ENCODE measurements around the gene FOXL2. TPM values are rescaled to one million over a fixed set of nuclear protein-coding genes. Genes with fewer than 3 reads are reported as not detected.

FOXL2 gene
- under 0.01 TPM in 1 of 2 replicates, not detected in the other for total RNA-seq

GRCh38 chr3:138946663-138947494, at the start of gene FOXL2, which contains the start of gene FOXL2NB:
FOXL2 (minus strand) TSS chr3:138947137; CDS start chr3:138946722, 415 bp downstream.
FOXL2NB (plus strand) TSS chr3:138947217; CDS start chr3:138947365, 148 bp downstream.

Other genes with a start within 250 kb of the FOXL2 start
- 11.2 and 30.6 TPM in 2 replicates for gene PIK3CB, start 112.2 kb downstream of the FOXL2 start, total RNA-seq
- not detected in 2 replicates for gene FOXL2NB, start 80 bp upstream of the FOXL2 start, total RNA-seq
- gene PRR23A, start 59.1 kb upstream of the FOXL2 start, total RNA-seq: not detected in 2 replicates
- not detected in 2 replicates for gene PRR23B, start 73.8 kb upstream of the FOXL2 start, total RNA-seq
- not detected in 2 replicates for gene PRR23C, start 97.8 kb upstream of the FOXL2 start, total RNA-seq